Germinal center (tissue), 1 donor: ENCODE results near the gene SERF1B.
"Not testable (repeated sequence)": the region's sequence is repeated elsewhere in the genome, so short reads cannot be mapped to it uniquely, and the experiment has no call there.

ENCODE experiments used
- DNase-seq: peaks from one replicate; pipeline ENCODE4 v3.0.0; 2012; ENCODE audit warnings: mixed read lengths, low spot score

The SERF1B gene

GRCh38 chr5:70025106-70025844, at the start of gene SERF1B:
Gene SERF1B, plus strand, starts transcription at chr5:70025251. Its CDS starts 201 bp downstream, at chr5:70025452.
- DNase-seq: not testable (repeated sequence)

GRCh38 chr5:69991713-69992112, 33.3 kb upstream of the SERF1B start:
- DNase-seq: not testable (repeated sequence)

GRCh38 chr5:69995535-69995934, 29.5 kb upstream of the SERF1B start:
- not testable (repeated sequence) for DNase-seq

GRCh38 chr5:70020660-70021059, 4.4 kb upstream of the SERF1B start:
- DNase-seq: not testable (repeated sequence)

GRCh38 chr5:70025845-70026145, 744 bp downstream of the SERF1B start:
- not testable (repeated sequence) for DNase-seq

GRCh38 chr5:70031204-70031603, 6.2 kb downstream of the SERF1B start:
- DNase-seq: not testable (repeated sequence)

- DNase-seq: not testable (repeated sequence)
Observed at GRCh38 chr5:70041411-70041810, 16.4 kb downstream of the SERF1B start.

GRCh38 chr5:70049790-70050142, 24.7 kb downstream of the SERF1B start:
- DNase-seq: not testable (repeated sequence)

- not testable (repeated sequence) for DNase-seq
Observed at GRCh38 chr5:70056289-70056942, 31.4 kb downstream of the SERF1B start.

- DNase-seq: not testable (repeated sequence)
Observed at GRCh38 chr5:70057140-70057539, 32.1 kb downstream of the SERF1B start.

GRCh38 chr5:70077632-70078031, 52.6 kb downstream of the SERF1B start:
- not testable (repeated sequence) for DNase-seq

- DNase-seq: not testable (repeated sequence)
Observed at GRCh38 chr5:70088907-70089464, 63.9 kb downstream of the SERF1B start.

- DNase-seq: not testable (repeated sequence)
Observed at GRCh38 chr5:70091776-70092175, 66.7 kb downstream of the SERF1B start.
